ENCODE measurements around the gene TMEM184C. TPM values are rescaled to one million over a fixed set of nuclear protein-coding genes. Genes with fewer than 3 reads are reported as not detected.

Gene TMEM184C
- total RNA-seq (2022) (23.3 and 30.1 TPM in 2 replicates), Bru-seq, nascent RNA (percentile 59 among the genes with signal in this experiment), BruChase-seq, experiment 1, labeled RNA remaining after a 6-hour chase (percentile 69 among the genes with signal in this experiment), BruChase-seq, experiment 2, labeled RNA remaining after a 2-hour chase (percentile 61 among the genes with signal in this experiment)
- long read RNA-seq, full-length matches to known transcripts, result 22 of 27 reads
- long read RNA-seq, partial matches to known transcripts, result 0 of 27 reads
- long read RNA-seq, other reads (novel, unspliced or antisense), result 5 of 27 reads

GRCh38 chr4:147617173-147617840 lies at the start of gene TMEM184C:
TMEM184C (plus strand) TSS chr4:147617397; CDS start chr4:147617957, 560 bp downstream.
- no peaks in the 10 kb centered on the region for H3K27me3 Mint-ChIP-seq (ENCODE audit: unreplicated experiment)
- TF ChIP-seq, protein P1, sequence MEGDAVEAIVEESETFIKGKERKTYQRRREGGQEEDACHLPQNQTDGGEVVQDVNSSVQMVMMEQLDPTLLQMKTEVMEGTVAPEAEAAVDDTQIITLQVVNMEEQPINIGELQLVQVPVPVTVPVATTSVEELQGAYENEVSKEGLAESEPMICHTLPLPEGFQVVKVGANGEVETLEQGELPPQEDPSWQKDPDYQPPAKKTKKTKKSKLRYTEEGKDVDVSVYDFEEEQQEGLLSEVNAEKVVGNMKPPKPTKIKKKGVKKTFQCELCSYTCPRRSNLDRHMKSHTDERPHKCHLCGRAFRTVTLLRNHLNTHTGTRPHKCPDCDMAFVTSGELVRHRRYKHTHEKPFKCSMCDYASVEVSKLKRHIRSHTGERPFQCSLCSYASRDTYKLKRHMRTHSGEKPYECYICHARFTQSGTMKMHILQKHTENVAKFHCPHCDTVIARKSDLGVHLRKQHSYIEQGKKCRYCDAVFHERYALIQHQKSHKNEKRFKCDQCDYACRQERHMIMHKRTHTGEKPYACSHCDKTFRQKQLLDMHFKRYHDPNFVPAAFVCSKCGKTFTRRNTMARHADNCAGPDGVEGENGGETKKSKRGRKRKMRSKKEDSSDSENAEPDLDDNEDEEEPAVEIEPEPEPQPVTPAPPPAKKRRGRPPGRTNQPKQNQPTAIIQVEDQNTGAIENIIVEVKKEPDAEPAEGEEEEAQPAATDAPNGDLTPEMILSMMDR (IDR thresholded peaks at IDR 0.05; ENCODE audit: unreplicated experiment), result no peak
- peak within 1 kb of the TSS; percentile 83 for H3K27ac Mint-ChIP-seq (ENCODE audit: unreplicated experiment)
- peaks cover 20% of the 10 kb centered on the region for H3K4me1 Mint-ChIP-seq (ENCODE audit: low read depth, unreplicated experiment)
- intact Hi-C loops (cut with micrococcal nuclease; ENCODE audit: unreplicated experiment), result loop anchor here (2.0 kb wide), 1 partner anchor 21 kb away; no protein-coding TSS in a partner anchor
- H3K36me3 Mint-ChIP-seq (ENCODE audit: insufficient read depth, unreplicated experiment), result peaks cover 18% of the 10 kb centered on the region
- no peaks in the 10 kb centered on the region for H3K9me3 Mint-ChIP-seq (ENCODE audit: low read depth, unreplicated experiment)
- CTCF ChIA-PET, result interaction anchor here (0.6 to 2.2 kb wide), 4 partner anchors 20 to 520 kb away, joined by 3 to 16 read pairs (median 6); no protein-coding TSS in a partner anchor
- peak within 1 kb of the TSS; percentile 87 for H3K4me3 Mint-ChIP-seq (ENCODE audit: low read depth, unreplicated experiment)
- DNase-seq, result peak; percentile 96
- TSS peak; percentile 62 for BruUV-seq (replicated peaks)

DNA sequence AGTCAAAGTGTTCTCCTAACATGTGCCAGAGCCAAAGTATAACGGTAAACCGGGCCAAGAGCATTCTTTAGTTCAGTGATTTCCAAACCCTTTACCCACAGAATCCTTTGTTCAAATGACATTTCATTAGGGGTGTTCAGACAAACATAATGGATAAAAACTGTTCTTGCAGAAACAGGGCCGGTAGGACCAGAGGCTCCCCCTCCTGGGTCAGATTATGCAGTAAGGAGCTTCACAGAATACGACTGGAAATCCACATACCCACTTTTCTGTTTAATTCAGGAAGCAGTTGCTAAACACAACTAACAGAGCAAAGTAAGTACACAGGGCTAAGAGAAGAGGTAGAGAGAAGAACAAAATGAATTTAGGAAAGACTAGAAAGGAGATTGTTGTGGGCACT lies 46.6 kb upstream of the TMEM184C start:
- H3K36me3 Mint-ChIP-seq (ENCODE audit: insufficient read depth, unreplicated experiment), result no peaks in the 10 kb centered on the region
- intact Hi-C loops (cut with micrococcal nuclease; ENCODE audit: unreplicated experiment), result no loop called here
- TF ChIP-seq, protein P1 (IDR thresholded peaks at IDR 0.05; ENCODE audit: unreplicated experiment), result no peak
- no peaks in the 10 kb centered on the region for H3K9me3 Mint-ChIP-seq (ENCODE audit: low read depth, unreplicated experiment)
- no TSS peak for BruUV-seq (replicated peaks)
- H3K27ac Mint-ChIP-seq (ENCODE audit: unreplicated experiment), result no peak overlapping the region
- H3K4me1 Mint-ChIP-seq (ENCODE audit: low read depth, unreplicated experiment), result no peaks in the 10 kb centered on the region
- DNase-seq, result no peak
- H3K4me3 Mint-ChIP-seq (ENCODE audit: low read depth, unreplicated experiment), result no peak overlapping the region
- no peaks in the 10 kb centered on the region for H3K27me3 Mint-ChIP-seq (ENCODE audit: unreplicated experiment)
- CTCF ChIA-PET, result no interaction called here

DNA sequence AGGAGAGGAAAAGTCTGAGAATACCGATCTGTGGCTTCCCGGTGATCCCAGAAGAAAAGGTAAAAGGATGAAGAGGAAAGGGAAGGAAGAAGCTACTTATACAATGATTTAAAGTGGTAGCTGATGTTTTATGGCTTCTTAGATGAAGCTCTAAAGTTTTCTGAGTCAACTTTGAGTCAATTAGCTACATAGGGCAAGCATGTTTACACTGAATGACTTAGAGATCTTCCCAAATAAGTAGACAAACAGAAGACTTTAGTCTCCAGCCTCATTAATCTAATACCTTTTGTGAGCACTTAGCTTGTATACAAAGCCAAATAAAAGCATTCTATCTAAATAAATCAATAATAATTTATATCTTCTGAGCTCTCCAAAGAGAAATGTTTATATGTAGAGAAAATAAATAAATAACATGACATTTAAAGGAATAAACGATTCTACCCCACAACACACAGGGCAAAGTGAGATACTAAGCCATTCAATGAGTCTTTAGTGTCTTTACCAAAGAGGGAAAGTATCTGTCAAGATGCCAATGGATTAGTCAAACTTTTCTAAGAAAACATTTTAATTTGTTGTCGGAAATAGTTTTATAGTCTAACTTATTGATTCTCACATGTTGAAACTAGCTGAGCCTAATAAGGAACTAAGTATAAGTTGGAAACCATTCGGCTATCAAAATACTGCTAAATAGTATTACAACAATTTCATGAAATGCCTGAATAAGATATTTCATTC lies 46.0 kb upstream of the TMEM184C start:
- no TSS peak for BruUV-seq (replicated peaks)
- Mint-ChIP-seq H3K36me3 (ENCODE audit: insufficient read depth, unreplicated experiment) (no peaks in the 10 kb centered on the region), H3K27ac (ENCODE audit: unreplicated experiment) (no peak overlapping the region), H3K27me3 (ENCODE audit: unreplicated experiment) (no peaks in the 10 kb centered on the region), H3K9me3 (ENCODE audit: low read depth, unreplicated experiment) (no peaks in the 10 kb centered on the region), H3K4me1 (ENCODE audit: low read depth, unreplicated experiment) (no peaks in the 10 kb centered on the region), H3K4me3 (ENCODE audit: low read depth, unreplicated experiment) (no peak overlapping the region)
- no peak for DNase-seq
- intact Hi-C loops (cut with micrococcal nuclease; ENCODE audit: unreplicated experiment), result no loop called here
- CTCF ChIA-PET, result no interaction called here
- TF ChIP-seq, protein P1 (IDR thresholded peaks at IDR 0.05; ENCODE audit: unreplicated experiment), result no peak

GRCh38 chr4:147576084-147576483 lies 41.1 kb upstream of the TMEM184C start:
- TF ChIP-seq, protein P1 (IDR thresholded peaks at IDR 0.05; ENCODE audit: unreplicated experiment), result no peak
- H3K9me3 Mint-ChIP-seq (ENCODE audit: low read depth, unreplicated experiment), result no peaks in the 10 kb centered on the region
- no peak overlapping the region for H3K27ac Mint-ChIP-seq (ENCODE audit: unreplicated experiment)
- CTCF ChIA-PET, result no interaction called here
- no peak for DNase-seq
- no TSS peak for BruUV-seq (replicated peaks)
- intact Hi-C loops (cut with micrococcal nuclease; ENCODE audit: unreplicated experiment), result no loop called here
- no peak overlapping the region for H3K4me3 Mint-ChIP-seq (ENCODE audit: low read depth, unreplicated experiment)
- no peaks in the 10 kb centered on the region for H3K27me3 Mint-ChIP-seq (ENCODE audit: unreplicated experiment)
- no peaks in the 10 kb centered on the region for H3K36me3 Mint-ChIP-seq (ENCODE audit: insufficient read depth, unreplicated experiment)
- peaks cover 17% of the 10 kb centered on the region for H3K4me1 Mint-ChIP-seq (ENCODE audit: low read depth, unreplicated experiment)

All from Calu3 (cell line).